Tibial artery (tissue), 4 donors: ENCODE measurements around the gene OBSL1.

ENCODE experiments used
- DNase-seq, 2 donors: peaks; one replicate each; pipeline ENCODE4 v3.0.0-alpha.2; 2019
- H3K27ac ChIP-seq, 2 donors: fragments of 200-600 bp; sonication (generic) in 1 of 2; 1 replicate in 1 of 2; 2 replicates in 1 of 2; pipeline ENCODE4 v1.5.1; 2018 to 2019; ENCODE audit warnings: mild to moderate bottlenecking in 1 of 2
- H3K27me3 ChIP-seq, 2 donors: fragments of 200-600 bp; sonication (generic) in 1 of 2; one replicate each; pipeline versions ENCODE4 v1.5.1 to v1.6.0; 2016 to 2019
- H3K36me3 ChIP-seq, 3 donors: fragments of 200-600 bp; sonication (generic) in 2 of 3; one replicate each; pipeline ENCODE4 v1.5.1; 2016 to 2019; ENCODE audit warnings: mild to moderate bottlenecking in 2 of 3
- H3K4me1 ChIP-seq, 4 donors: fragments of 200-600 bp; sonication (generic) in 2 of 4; 1 replicate in 3 of 4; 2 replicates in 1 of 4; pipeline ENCODE4 v1.5.1; 2016 to 2019
- H3K4me3 ChIP-seq, 2 donors: fragments of 200-600 bp; sonication (generic) in 1 of 2; 1 replicate in 1 of 2; 2 replicates in 1 of 2; pipeline ENCODE4 v1.5.1; 2018 to 2019; ENCODE audit warnings: mild to moderate bottlenecking in 2 of 2
- H3K9me3 ChIP-seq, 3 donors: fragments of 200-600 bp; sonication (generic) in 1 of 3; one replicate each; pipeline ENCODE4 v1.5.1; 2016 to 2019
- CTCF ChIP-seq, 2 experiments: fragments of 200-600 bp in 1 of 2; fragments of 450-650 bp in 1 of 2; IDR thresholded peaks; one replicate each; pipeline ENCODE4 v1.5.1; 2017 to 2019; ENCODE audit warnings: antibody characterized with exemption in 2 of 2, mild to moderate bottlenecking in 1 of 2, moderate library complexity in 1 of 2
- intact Hi-C: fragments of 100-400 bp; cut with DNase I; formaldehyde crosslinking; loops from one replicate; pipeline ENCODE4 v1.15.0; 2023; ENCODE audit warnings: low total_unique reads

The OBSL1 gene

GRCh38 chr2:219501849-219502248, 69.5 kb downstream of the OBSL1 start:
- Histone ChIP-seq H3K9me3 (no peaks in the 10 kb centered on the region), H3K36me3 (peaks cover 35 to 56% (median 53%) of the 10 kb centered on the region in 3 donors), H3K4me1 (peaks cover 0 to 23% (median 21%) of the 10 kb centered on the region in 4 donors), H3K27ac (no peak overlapping the region), H3K27me3 (no peaks in the 10 kb centered on the region), H3K4me3 (no peak overlapping the region)
- no peak for DNase-seq
- intact Hi-C loops = loop anchor here (5.0 kb wide), 1 partner anchor 35 kb away; no protein-coding TSS in a partner anchor
- no peak for TF ChIP-seq CTCF (IDR thresholded peaks at IDR 0.05)
